Neural progenitor cell (in vitro differentiated cells): ENCODE results near the gene NDE1. TPM values are rescaled to one million over a fixed set of nuclear protein-coding genes. Genes with fewer than 3 reads are reported as not detected.

Source experiments
- DNase-seq: peaks from one replicate; pipeline ENCODE4 v3.0.0-alpha.2; 2016; ENCODE audit warnings: low spot score
- H2AFZ ChIP-seq: fragments of 200-600 bp; sonication (generic); replicated peaks from 2 replicates; pipeline ENCODE4 v1.6.1; 2016; ENCODE audit warnings: antibody characterized with exemption
- H3F3A ChIP-seq: fragments of 200-600 bp; sonication (generic); 2 replicates; pipeline ENCODE4 v1.6.1; 2016; ENCODE audit warnings: antibody characterized with exemption, low read depth
- H3K27ac ChIP-seq: fragments of 200-600 bp; sonication (generic); 2 replicates; pipeline ENCODE4 v1.5.1; 2016; ENCODE audit warnings: mild to moderate bottlenecking
- H3K27me3 ChIP-seq: fragments of 200-600 bp; sonication (generic); 2 replicates; pipeline ENCODE4 v1.6.1; 2016; ENCODE audit warnings: mild to moderate bottlenecking, moderate library complexity
- H3K36me3 ChIP-seq: fragments of 200-600 bp; sonication (generic); 2 replicates; pipeline ENCODE4 v1.5.1; 2016
- H3K4me1 ChIP-seq: fragments of 200-600 bp; sonication (generic); 2 replicates; pipeline ENCODE4 v1.6.1; 2016; ENCODE audit warnings: mixed run types
- H3K4me2 ChIP-seq: fragments of 200-600 bp; sonication (generic); 2 replicates; pipeline ENCODE4 v1.6.1; 2016
- H3K4me3 ChIP-seq: fragments of 200-600 bp; sonication (generic); 2 replicates; pipeline ENCODE4 v1.5.1; 2016
- H3K79me2 ChIP-seq: fragments of 200-600 bp; sonication (generic); 2 replicates; pipeline ENCODE4 v1.6.1; 2016; ENCODE audit warnings: low read depth
- H3K9ac ChIP-seq: fragments of 200-600 bp; sonication (generic); 2 replicates; pipeline ENCODE4 v1.6.1; 2016
- H3K9me3 ChIP-seq: fragments of 200-600 bp; sonication (generic); 2 replicates; pipeline ENCODE4 v1.5.1; 2016; ENCODE audit warnings: low read depth
- H4K20me1 ChIP-seq: fragments of 200-600 bp; sonication (generic); 2 replicates; pipeline ENCODE4 v1.6.1; 2016; ENCODE audit warnings: low read depth
- H3K27ac Mint-ChIP-seq: 3 replicates; pipeline ENCODE4 v1.8.0; 2021; ENCODE audit warnings: mixed read lengths
- H3K27me3 Mint-ChIP-seq: 2 replicates; pipeline ENCODE4 v1.8.0; 2022; ENCODE audit warnings: low read depth, mild to moderate bottlenecking, inconsistent platforms, moderate library complexity, mixed read lengths; ENCODE audit not compliant: insufficient read depth
- H3K36me3 Mint-ChIP-seq: 3 replicates; pipeline ENCODE4 v1.8.0; 2021; ENCODE audit warnings: mixed read lengths
- H3K4me1 Mint-ChIP-seq: 3 replicates; pipeline ENCODE4 v1.8.0; 2021; ENCODE audit warnings: mixed read lengths
- H3K4me3 Mint-ChIP-seq: 3 replicates; pipeline ENCODE4 v1.8.0; 2021; ENCODE audit warnings: mild to moderate bottlenecking, moderate library complexity, mixed read lengths
- H3K9me3 Mint-ChIP-seq: 3 replicates; pipeline ENCODE4 v1.8.0; 2020; ENCODE audit warnings: mixed read lengths
- EZH2 ChIP-seq: fragments of 200-600 bp; sonication (generic); IDR thresholded peaks from 2 replicates; pipeline ENCODE4 v1.6.1; 2017; ENCODE audit warnings: antibody characterized with exemption, mild to moderate bottlenecking, moderate library complexity
- EZH2phosphoT487 ChIP-seq: fragments of 200-600 bp; sonication (generic); IDR thresholded peaks from 2 replicates; pipeline ENCODE4 v1.6.1; 2017; ENCODE audit warnings: antibody characterized with exemption
- total RNA-seq: library from RNA; depleted of rRNA; stranded (reverse); fragments of >200 nt; gene quantifications from 2 replicates; pipeline ENCODE4 v1.2.3, GENCODE V29; 2015; ENCODE audit warnings: low replicate concordance
- TF ChIP-seq, protein P1 (sequence below): fragments of 200-600 bp; sonication (generic); IDR thresholded peaks from 2 replicates; pipeline ENCODE4 v1.5.1; 2017; ENCODE audit warnings: antibody characterized with exemption, mild to moderate bottlenecking

NDE1 gene
- total RNA-seq, 1 donor from 2014 or later = 85.3 TPM

DNA sequence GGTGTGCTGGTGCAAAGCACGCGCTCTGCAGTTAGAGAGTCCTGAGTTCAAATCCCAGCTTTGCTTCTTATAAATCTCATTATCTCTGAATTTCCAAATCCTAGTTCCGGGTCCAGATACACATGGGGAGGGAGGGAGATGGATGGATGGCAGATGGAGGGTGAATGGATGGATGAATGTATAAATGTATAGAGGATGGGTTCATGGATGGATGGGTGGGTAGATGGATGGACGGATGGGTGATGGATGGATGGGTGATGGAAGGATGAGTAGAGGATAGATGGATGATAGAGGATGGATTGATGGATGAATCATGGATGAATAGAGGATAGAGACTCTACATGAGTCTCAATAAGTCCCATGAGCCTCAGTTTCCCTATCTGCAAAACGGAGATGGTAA is 116.9 kb downstream of the NDE1 start:
- no peak overlapping the region for H3K9ac ChIP-seq
- H3K79me2 ChIP-seq = no peaks in the 10 kb centered on the region
- H3K4me2 ChIP-seq = no peak overlapping the region
- no peaks in the 10 kb centered on the region for H3K9me3 ChIP-seq
- no peaks in the 10 kb centered on the region for H3F3A ChIP-seq
- no peaks in the 10 kb centered on the region for H4K20me1 ChIP-seq
- peaks cover 11% of the 10 kb centered on the region for H3K27me3 Mint-ChIP-seq
- no peak overlapping the region for H3K4me3 ChIP-seq
- H2AFZ ChIP-seq = no peak overlapping the region
- no peaks in the 10 kb centered on the region for H3K36me3 Mint-ChIP-seq
- H3K4me1 Mint-ChIP-seq = no peaks in the 10 kb centered on the region
- H3K27ac Mint-ChIP-seq = no peak overlapping the region
- no peak for DNase-seq
- TF ChIP-seq EZH2 = no peak
- TF ChIP-seq EZH2phosphoT487 = no peak
- TF ChIP-seq, protein P1, sequence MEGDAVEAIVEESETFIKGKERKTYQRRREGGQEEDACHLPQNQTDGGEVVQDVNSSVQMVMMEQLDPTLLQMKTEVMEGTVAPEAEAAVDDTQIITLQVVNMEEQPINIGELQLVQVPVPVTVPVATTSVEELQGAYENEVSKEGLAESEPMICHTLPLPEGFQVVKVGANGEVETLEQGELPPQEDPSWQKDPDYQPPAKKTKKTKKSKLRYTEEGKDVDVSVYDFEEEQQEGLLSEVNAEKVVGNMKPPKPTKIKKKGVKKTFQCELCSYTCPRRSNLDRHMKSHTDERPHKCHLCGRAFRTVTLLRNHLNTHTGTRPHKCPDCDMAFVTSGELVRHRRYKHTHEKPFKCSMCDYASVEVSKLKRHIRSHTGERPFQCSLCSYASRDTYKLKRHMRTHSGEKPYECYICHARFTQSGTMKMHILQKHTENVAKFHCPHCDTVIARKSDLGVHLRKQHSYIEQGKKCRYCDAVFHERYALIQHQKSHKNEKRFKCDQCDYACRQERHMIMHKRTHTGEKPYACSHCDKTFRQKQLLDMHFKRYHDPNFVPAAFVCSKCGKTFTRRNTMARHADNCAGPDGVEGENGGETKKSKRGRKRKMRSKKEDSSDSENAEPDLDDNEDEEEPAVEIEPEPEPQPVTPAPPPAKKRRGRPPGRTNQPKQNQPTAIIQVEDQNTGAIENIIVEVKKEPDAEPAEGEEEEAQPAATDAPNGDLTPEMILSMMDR = no peak
- no peaks in the 10 kb centered on the region for H3K36me3 ChIP-seq
- no peaks in the 10 kb centered on the region for H3K4me1 ChIP-seq
- H3K27ac ChIP-seq = no peak overlapping the region
- no peaks in the 10 kb centered on the region for H3K9me3 Mint-ChIP-seq
- no peaks in the 10 kb centered on the region for H3K27me3 ChIP-seq
- no peak overlapping the region for H3K4me3 Mint-ChIP-seq

GRCh38 chr16:15768201-15768600 is 118.2 kb downstream of the NDE1 start:
- DNase-seq = no peak
- Histone ChIP-seq H3K36me3 (no peaks in the 10 kb centered on the region), H3K4me1 (no peaks in the 10 kb centered on the region), H4K20me1 (no peaks in the 10 kb centered on the region), H3K27ac (no peak overlapping the region), H3F3A (no peaks in the 10 kb centered on the region), H3K27me3 (no peaks in the 10 kb centered on the region), H3K9ac (no peak overlapping the region), H3K9me3 (no peaks in the 10 kb centered on the region), H3K4me2 (no peak overlapping the region), H3K4me3 (no peak overlapping the region), H2AFZ (no peak overlapping the region), H3K79me2 (no peaks in the 10 kb centered on the region)
- H3K27ac Mint-ChIP-seq = no peak overlapping the region
- TF ChIP-seq, protein P1 = no peak
- TF ChIP-seq EZH2 = no peak
- TF ChIP-seq EZH2phosphoT487 = no peak
- H3K9me3 Mint-ChIP-seq = no peaks in the 10 kb centered on the region
- H3K36me3 Mint-ChIP-seq = no peaks in the 10 kb centered on the region
- no peaks in the 10 kb centered on the region for H3K4me1 Mint-ChIP-seq
- H3K4me3 Mint-ChIP-seq = no peak overlapping the region
- peaks cover 11% of the 10 kb centered on the region for H3K27me3 Mint-ChIP-seq

DNA sequence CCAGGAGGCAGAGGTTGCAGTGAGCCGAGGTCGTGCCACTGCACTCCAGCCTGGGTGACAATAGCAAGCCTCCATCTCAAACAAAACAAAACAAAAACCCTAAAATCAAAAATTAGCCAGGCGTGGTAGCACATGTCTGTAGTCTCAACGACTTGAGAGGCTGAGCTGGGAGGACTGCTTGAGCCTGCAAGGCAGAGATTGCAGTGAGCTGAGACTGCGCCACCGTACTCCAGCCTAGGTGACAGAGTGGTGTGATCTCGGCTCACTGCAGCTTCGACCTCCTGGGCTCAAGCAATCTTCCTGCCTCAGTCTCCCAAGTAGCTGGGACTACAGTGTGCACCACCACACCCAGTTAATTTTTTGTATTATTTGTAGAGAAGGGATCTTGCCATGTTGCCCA is 119.2 kb downstream of the NDE1 start:
- no peak overlapping the region for H3K27ac Mint-ChIP-seq
- no peak overlapping the region for H3K4me3 Mint-ChIP-seq
- Histone ChIP-seq H3K36me3 (no peaks in the 10 kb centered on the region), H3K27me3 (no peaks in the 10 kb centered on the region), H3F3A (no peaks in the 10 kb centered on the region), H3K79me2 (no peaks in the 10 kb centered on the region), H3K4me1 (no peaks in the 10 kb centered on the region), H3K27ac (no peak overlapping the region), H3K9me3 (no peaks in the 10 kb centered on the region), H3K4me3 (no peak overlapping the region), H3K4me2 (no peak overlapping the region), H4K20me1 (no peaks in the 10 kb centered on the region), H2AFZ (no peak overlapping the region), H3K9ac (no peak overlapping the region)
- H3K4me1 Mint-ChIP-seq = no peaks in the 10 kb centered on the region
- DNase-seq = no peak
- no peaks in the 10 kb centered on the region for H3K9me3 Mint-ChIP-seq
- peaks cover 11% of the 10 kb centered on the region for H3K27me3 Mint-ChIP-seq
- TF ChIP-seq EZH2 (no peak), EZH2phosphoT487 (no peak)
- TF ChIP-seq, protein P1 = no peak
- H3K36me3 Mint-ChIP-seq = no peaks in the 10 kb centered on the region

DNA sequence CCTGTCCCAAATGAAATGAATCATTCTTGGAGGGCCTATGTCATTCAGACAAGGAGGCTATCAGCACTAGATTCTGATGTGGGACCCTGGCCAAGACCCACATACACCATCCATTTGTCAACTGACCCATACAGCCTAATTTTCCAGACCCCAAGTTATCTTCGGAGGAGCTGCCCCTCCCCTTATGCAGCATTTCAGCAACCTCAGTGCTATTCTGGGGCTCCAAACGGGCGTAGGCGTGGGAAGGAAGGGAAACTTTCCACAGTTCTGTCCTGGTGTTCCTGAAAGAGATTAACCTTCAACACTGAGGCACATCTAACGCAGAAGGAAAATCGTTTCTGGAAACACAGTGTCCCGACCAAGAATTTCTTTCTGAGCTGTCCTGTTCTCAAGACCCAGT is 120.1 kb downstream of the NDE1 start:
- Mint-ChIP-seq H3K36me3 (no peaks in the 10 kb centered on the region), H3K27me3 (peaks cover 11% of the 10 kb centered on the region), H3K27ac (no peak overlapping the region), H3K4me3 (no peak overlapping the region), H3K9me3 (no peaks in the 10 kb centered on the region), H3K4me1 (no peaks in the 10 kb centered on the region)
- no peaks in the 10 kb centered on the region for H3K4me1 ChIP-seq
- H3K36me3 ChIP-seq = no peaks in the 10 kb centered on the region
- H3K27ac ChIP-seq = no peak overlapping the region
- no peak overlapping the region for H3K9ac ChIP-seq
- H2AFZ ChIP-seq = no peak overlapping the region
- TF ChIP-seq, protein P1 = no peak
- TF ChIP-seq EZH2phosphoT487 (no peak), EZH2 (no peak)
- no peaks in the 10 kb centered on the region for H3K9me3 ChIP-seq
- H3F3A ChIP-seq = no peaks in the 10 kb centered on the region
- H3K79me2 ChIP-seq = no peaks in the 10 kb centered on the region
- H4K20me1 ChIP-seq = no peaks in the 10 kb centered on the region
- no peak for DNase-seq
- no peaks in the 10 kb centered on the region for H3K27me3 ChIP-seq
- H3K4me2 ChIP-seq = no peak overlapping the region
- H3K4me3 ChIP-seq = no peak overlapping the region
